GM19455 (cell line): ENCODE measurements around the gene ARPC1A.
"Not testable (repeated sequence)": the region's sequence is repeated elsewhere in the genome, so short reads cannot be mapped to it uniquely, and the experiment has no call there.

Experiments used
- ATAC-seq: cut with Tn5 transposase; IDR thresholded peaks from one replicate; pipeline ENCODE4 v1.9.1; 2021; ENCODE audit not compliant: unreplicated experiment

Gene ARPC1A

GRCh38 chr7:99386584-99387238 lies 61.0 kb downstream of the ARPC1A start:
- no peak for ATAC-seq

GRCh38 chr7:99387239-99387635 lies 61.5 kb downstream of the ARPC1A start:
- ATAC-seq, result not testable (repeated sequence)

GRCh38 chr7:99387912-99388311 lies 62.2 kb downstream of the ARPC1A start:
- no peak for ATAC-seq

GRCh38 chr7:99389772-99390171 lies 64.1 kb downstream of the ARPC1A start:
- no peak for ATAC-seq

- no peak for ATAC-seq
Measured at GRCh38 chr7:99390941-99391602, 65.4 kb downstream of the ARPC1A start.

GRCh38 chr7:99392046-99392445 lies 66.3 kb downstream of the ARPC1A start:
- ATAC-seq, result no peak

- peak; percentile 49 for ATAC-seq
Measured at GRCh38 chr7:99392659-99393354, 67.1 kb downstream of the ARPC1A start.

GRCh38 chr7:99393355-99394187 lies 67.9 kb downstream of the ARPC1A start:
- no peak for ATAC-seq

- no peak for ATAC-seq
Measured at GRCh38 chr7:99394188-99394502, 68.4 kb downstream of the ARPC1A start.

- ATAC-seq, result no peak
Measured at GRCh38 chr7:99395616-99396327, 70.1 kb downstream of the ARPC1A start.

- ATAC-seq, result no peak
Measured at GRCh38 chr7:99396418-99397296, 71.0 kb downstream of the ARPC1A start.

- no peak for ATAC-seq
Measured at GRCh38 chr7:99397297-99397983, 71.7 kb downstream of the ARPC1A start.

- ATAC-seq, result no peak
Measured at GRCh38 chr7:99398891-99399445, 73.3 kb downstream of the ARPC1A start.

- ATAC-seq, result no peak
Measured at GRCh38 chr7:99399597-99399996, 73.9 kb downstream of the ARPC1A start.

- ATAC-seq, result no peak
Measured at GRCh38 chr7:99402854-99403253, 77.2 kb downstream of the ARPC1A start.

- no peak for ATAC-seq
Measured at GRCh38 chr7:99403764-99404163, 78.1 kb downstream of the ARPC1A start.

- ATAC-seq, result no peak
Measured at GRCh38 chr7:99404235-99404976, 78.7 kb downstream of the ARPC1A start.

- no peak for ATAC-seq
Measured at GRCh38 chr7:99404977-99405320, 79.3 kb downstream of the ARPC1A start.
